Endothelial cell of umbilical vein (primary cell): ENCODE data around the gene ERAP2. TPM values are rescaled to one million over a fixed set of nuclear protein-coding genes. Genes with fewer than 3 reads are reported as not detected.

ENCODE experiments used
- BruUV-seq: library from RNA; stranded (reverse); fragments of 400-500 nt; replicated peaks from 2 replicates; lab custom pipeline; 2021; lab: Mats Ljungman, UMichigan
- CTCF ChIA-PET: fragments of 300-600, 350-600 bp; sonication (Branson Sonifier 250); formaldehyde crosslinking; loops from one replicate; lab custom pipeline; 2021; ENCODE audit warnings: antibody characterized with exemption, inconsistent platforms; lab: Charles Lee
- POLR2A ChIA-PET: fragments of 300-600, 350-600 bp; sonication (Branson Sonifier 250); formaldehyde crosslinking; loops from one replicate; lab custom pipeline; 2021; ENCODE audit warnings: antibody characterized with exemption, inconsistent platforms; lab: Charles Lee
- DNase-seq: peaks from one replicate; pipeline ENCODE4 v3.0.0-alpha.2; 2011; ENCODE audit warnings: low read depth, low spot score
- FAIRE-seq: peaks from 2 replicates; lab custom pipeline; 2011; peaks lifted over from hg19 to GRCh38; lab: Jason Lieb, UNC
- H2AFZ ChIP-seq: 2 replicates; pipeline ENCODE4 v1.6.0; 2012; ENCODE audit warnings: low read depth, low read length, control low read depth, inconsistent platforms
- H3K27ac ChIP-seq: 2 replicates; pipeline ENCODE4 v1.5.1; 2011; ENCODE audit warnings: low read depth, mild to moderate bottlenecking, control low read depth, low read length, moderate library complexity; ENCODE audit not compliant: insufficient read depth
- H3K27me3 ChIP-seq, 2 experiments: 2 replicates each; pipeline versions ENCODE4 v1.6.0 to v1.6.1; 2011; ENCODE audit warnings: low read length in 2 of 2, mixed read lengths in 1 of 2; ENCODE audit not compliant: control insufficient read depth in 2 of 2, insufficient read depth in 2 of 2
- H3K36me3 ChIP-seq, 2 experiments: 2 replicates in 1 of 2; 3 replicates in 1 of 2; pipeline ENCODE4 v1.5.1; 2011; ENCODE audit warnings: low read length in 2 of 2, mild to moderate bottlenecking in 1 of 2, moderate library complexity in 1 of 2; ENCODE audit not compliant: control insufficient read depth in 2 of 2, insufficient read depth in 2 of 2; ENCODE audit errors: extremely low read depth in 1 of 2
- H3K4me1 ChIP-seq: 3 replicates; pipeline ENCODE4 v1.5.1; 2011; ENCODE audit warnings: mild to moderate bottlenecking, low read length; ENCODE audit not compliant: control insufficient read depth, insufficient read depth; ENCODE audit errors: extremely low read depth
- H3K4me2 ChIP-seq: 2 replicates; pipeline ENCODE4 v1.6.1; 2011; ENCODE audit warnings: low read length, control low read depth, mixed read lengths; ENCODE audit not compliant: insufficient read depth
- H3K4me3 ChIP-seq, 3 experiments: fragments of 200-600 bp in 1 of 3; sonication (generic), shearing (Covaris generic) in 1 of 3; replicated peaks in 1 of 3; 2 replicates each; pipeline ENCODE4 v1.5.1; 2011 to 2016; ENCODE audit warnings: control low read depth in 3 of 3, low read length in 3 of 3, mild to moderate bottlenecking in 2 of 3, inconsistent platforms in 1 of 3, low read depth in 1 of 3, moderate library complexity in 1 of 3; ENCODE audit not compliant: insufficient read depth in 1 of 3
- H3K79me2 ChIP-seq: 2 replicates; pipeline ENCODE4 v1.6.0; 2012; ENCODE audit warnings: low read length, inconsistent platforms; ENCODE audit not compliant: control insufficient read depth, insufficient read depth
- H3K9ac ChIP-seq: replicated peaks from 2 replicates; pipeline ENCODE3; 2011; ENCODE audit warnings: low read length, control low read depth; ENCODE audit not compliant: insufficient read depth; ENCODE audit errors: extremely low read depth
- H3K9me1 ChIP-seq: replicated peaks from 3 replicates; pipeline ENCODE4 v1.6.0; 2011; ENCODE audit warnings: mild to moderate bottlenecking, low read length; ENCODE audit not compliant: control insufficient read depth, insufficient read depth; ENCODE audit errors: extremely low read depth
- H3K9me3 ChIP-seq: replicated peaks from 2 replicates; pipeline ENCODE4 v1.5.1; 2012; ENCODE audit warnings: low read length, inconsistent platforms; ENCODE audit not compliant: control insufficient read depth, insufficient read depth
- H4K20me1 ChIP-seq: replicated peaks from 2 replicates; pipeline ENCODE3; 2011; ENCODE audit warnings: mild to moderate bottlenecking, low read length; ENCODE audit not compliant: control insufficient read depth, insufficient read depth; ENCODE audit errors: extremely low read depth
- CTCF ChIP-seq, 2 donors: IDR thresholded peaks; 1 replicate in 1 of 2; 2 replicates in 1 of 2; pipeline ENCODE4 v1.5.1; 2011; ENCODE audit warnings: low read length in 2 of 2, mild to moderate bottlenecking in 2 of 2, moderate library complexity in 2 of 2, control low read depth in 1 of 2, inconsistent platforms in 1 of 2, low read depth in 1 of 2; ENCODE audit not compliant: insufficient read depth in 1 of 2; ENCODE audit errors: extremely low read depth in 1 of 2
- EZH2 ChIP-seq: IDR thresholded peaks from 2 replicates; pipeline ENCODE4 v1.6.1; 2012; ENCODE audit warnings: borderline replicate concordance, low read depth, mild to moderate bottlenecking, moderate library complexity, low read length, inconsistent platforms; ENCODE audit not compliant: severe bottlenecking
- FOS ChIP-seq: IDR thresholded peaks from 2 replicates; pipeline ENCODE4 v1.6.1; 2011; ENCODE audit warnings: mild to moderate bottlenecking, low read length, moderate library complexity, borderline replicate concordance; ENCODE audit not compliant: insufficient read depth
- GATA2 ChIP-seq: IDR thresholded peaks from 2 replicates; pipeline ENCODE4 v1.7.0; 2011; ENCODE audit warnings: low read depth, mild to moderate bottlenecking, moderate library complexity, mixed read lengths, low read length; ENCODE audit not compliant: insufficient read length, insufficient read depth
- JUN ChIP-seq: IDR thresholded peaks from 2 replicates; pipeline ENCODE4 v1.6.1; 2011; ENCODE audit warnings: borderline replicate concordance, low read depth; ENCODE audit not compliant: insufficient read length, insufficient read depth
- MAX ChIP-seq: IDR thresholded peaks from 2 replicates; pipeline ENCODE4 v1.6.1; 2011; ENCODE audit not compliant: insufficient read depth, insufficient read length
- MYC ChIP-seq: IDR thresholded peaks from one replicate; pipeline ENCODE4 v1.6.1; 2011; ENCODE audit warnings: mild to moderate bottlenecking, low read depth, low read length
- POLR2A ChIP-seq: IDR thresholded peaks from 2 replicates; pipeline ENCODE4 v1.6.1; 2012; ENCODE audit warnings: low read depth, mild to moderate bottlenecking, control low read depth, low read length
- POLR2AphosphoS5 ChIP-seq: IDR thresholded peaks from 2 replicates; pipeline ENCODE4 v1.6.1; 2012; ENCODE audit warnings: low read depth, mild to moderate bottlenecking, control low read depth, low read length, moderate library complexity; ENCODE audit not compliant: insufficient read depth
- dilution Hi-C: fragments of 300-500 bp; cut with MboI; formaldehyde crosslinking; loops from one replicate; pipeline ENCODE4 v1.15.0; 2019; ENCODE audit warnings: low sequenced_read_pairs; ENCODE audit not compliant: extremely low pct_ligation_motif_present
- intact Hi-C: fragments of 100-400 bp; cut with micrococcal nuclease; formaldehyde crosslinking; loops from one replicate; pipeline ENCODE4 v1.10.0; 2022
- polyA plus RNA-seq, 4 experiments: library from polyadenylated mRNA; depleted of rRNA in 3 of 4; stranded (reverse) in 3 of 4; unstranded in 1 of 4; fragments of >200 nt; gene quantifications; 2 replicates each; pipeline versions ENCODE4 v1.2.1 to v1.2.3, GENCODE V29; 2011 to 2012; ENCODE audit warnings: missing spikeins in 1 of 4
- total RNA-seq: library from RNA; stranded (reverse); gene quantifications from 2 replicates; pipeline ENCODE4 v1.2.3, GENCODE V29; 2021

Gene ERAP2
- total and polyA plus RNA-seq, 2 donors (not counting 3 experiments of a cell fraction or from before 2014, with no cell fraction given), result 3.1 to 10.0 TPM

GRCh38 chr5:96919754-96920197 is 43.5 kb downstream of the ERAP2 start:
- POLR2A ChIA-PET, result no interaction called here

More at GRCh38 chr5:96919754-96920197, 43.5 kb downstream of the ERAP2 start:
- no peaks in the 10 kb centered on the region for H3K9me3 ChIP-seq
- BruUV-seq, result no TSS peak
- peaks cover 5% of the 10 kb centered on the region for H3K4me1 ChIP-seq
- H3K4me3 ChIP-seq, result no peak overlapping the region
- DNase-seq (no peak), FAIRE-seq (no peak)
- no peaks in the 10 kb centered on the region for H4K20me1 ChIP-seq
- H3K27ac ChIP-seq, result no peak overlapping the region
- H2AFZ ChIP-seq, result no peak overlapping the region
- H3K9ac ChIP-seq, result no peak overlapping the region
- no peaks in the 10 kb centered on the region for H3K9me1 ChIP-seq
- peaks cover 0 to 2% of the 10 kb centered on the region in 2 experiments for H3K36me3 ChIP-seq
- H3K79me2 ChIP-seq, result no peaks in the 10 kb centered on the region
- CTCF ChIA-PET, result no interaction called here
- no peak for TF ChIP-seq POLR2AphosphoS5
- TF ChIP-seq JUN, result no peak
- no peak for TF ChIP-seq MAX
- TF ChIP-seq FOS, result no peak
- TF ChIP-seq EZH2, result no peak
- TF ChIP-seq MYC, result no peak
- TF ChIP-seq CTCF (IDR thresholded peaks at IDR 0.05; ENCODE audit: extremely low read depth in 1 of 2, insufficient read depth in 1 of 2, low read depth in 1 of 2, low read length in 2 of 2), result no peak
- no peak for TF ChIP-seq POLR2A
- TF ChIP-seq GATA2, result no peak
- intact Hi-C loops, result no loop called here
- no peak overlapping the region for H3K4me2 ChIP-seq
- H3K27me3 ChIP-seq, result no peaks in the 10 kb centered on the region
- dilution Hi-C loops, result no loop called here
